ENCODE measurements around the gene VASP.
A peak's percentile ranks its signal among the peaks of the same experiment; 100 is the strongest.

VASP gene

DNA sequence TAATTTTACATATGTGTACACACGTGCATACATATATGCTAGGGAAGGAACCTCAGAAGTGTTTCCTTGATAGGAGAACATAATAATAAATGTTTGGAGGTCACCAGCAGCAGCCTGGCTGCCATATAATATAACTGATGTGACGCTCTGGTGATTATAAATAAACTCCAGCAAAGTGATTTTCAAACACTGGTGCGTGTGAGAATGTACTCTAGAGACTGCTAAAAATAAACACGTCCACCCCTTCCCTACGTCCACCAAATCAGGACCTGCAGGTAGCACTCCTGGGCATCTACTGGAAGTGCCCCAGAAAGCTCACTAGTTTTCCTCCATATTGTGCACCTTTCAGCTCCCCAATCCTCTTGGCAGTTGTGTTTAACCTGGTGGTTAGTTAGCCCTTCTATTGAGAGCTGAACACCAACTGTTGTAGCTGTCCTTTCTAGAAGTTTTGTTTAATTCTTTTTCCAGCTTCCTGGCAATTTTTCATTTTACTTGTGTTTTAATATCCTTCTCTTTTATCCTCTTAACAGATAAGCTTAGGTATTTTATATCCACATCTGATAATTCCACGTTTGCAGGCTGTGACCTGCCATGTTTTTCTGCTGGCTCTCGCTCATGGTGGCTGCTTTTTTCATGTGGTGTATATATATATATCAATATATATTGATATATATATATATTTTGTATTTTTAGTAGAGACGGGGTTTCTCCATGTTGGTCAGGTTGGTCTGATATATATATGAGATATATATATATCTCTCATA is 64.4 kb downstream of the VASP start:
- DNase-seq (ENCODE audit: extremely low spot score): no peak
- ChIA-PET CTCF (interaction anchor here (1.1 to 4.6 kb wide), 5 partner anchors 14 to 93 kb away, joined by 4 to 22 read pairs (median 10); no protein-coding TSS in a partner anchor), POLR2A (interaction anchor here (0.6 kb wide), 1 partner anchor 70 kb away, joined by 4 read pairs; no protein-coding TSS in a partner anchor)
- TF ChIP-seq, protein P1, sequence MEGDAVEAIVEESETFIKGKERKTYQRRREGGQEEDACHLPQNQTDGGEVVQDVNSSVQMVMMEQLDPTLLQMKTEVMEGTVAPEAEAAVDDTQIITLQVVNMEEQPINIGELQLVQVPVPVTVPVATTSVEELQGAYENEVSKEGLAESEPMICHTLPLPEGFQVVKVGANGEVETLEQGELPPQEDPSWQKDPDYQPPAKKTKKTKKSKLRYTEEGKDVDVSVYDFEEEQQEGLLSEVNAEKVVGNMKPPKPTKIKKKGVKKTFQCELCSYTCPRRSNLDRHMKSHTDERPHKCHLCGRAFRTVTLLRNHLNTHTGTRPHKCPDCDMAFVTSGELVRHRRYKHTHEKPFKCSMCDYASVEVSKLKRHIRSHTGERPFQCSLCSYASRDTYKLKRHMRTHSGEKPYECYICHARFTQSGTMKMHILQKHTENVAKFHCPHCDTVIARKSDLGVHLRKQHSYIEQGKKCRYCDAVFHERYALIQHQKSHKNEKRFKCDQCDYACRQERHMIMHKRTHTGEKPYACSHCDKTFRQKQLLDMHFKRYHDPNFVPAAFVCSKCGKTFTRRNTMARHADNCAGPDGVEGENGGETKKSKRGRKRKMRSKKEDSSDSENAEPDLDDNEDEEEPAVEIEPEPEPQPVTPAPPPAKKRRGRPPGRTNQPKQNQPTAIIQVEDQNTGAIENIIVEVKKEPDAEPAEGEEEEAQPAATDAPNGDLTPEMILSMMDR (IDR thresholded peaks at IDR 0.05; ENCODE audit: control extremely low read depth, extremely low read depth, low read depth, missing control alignments): no peak

DNA sequence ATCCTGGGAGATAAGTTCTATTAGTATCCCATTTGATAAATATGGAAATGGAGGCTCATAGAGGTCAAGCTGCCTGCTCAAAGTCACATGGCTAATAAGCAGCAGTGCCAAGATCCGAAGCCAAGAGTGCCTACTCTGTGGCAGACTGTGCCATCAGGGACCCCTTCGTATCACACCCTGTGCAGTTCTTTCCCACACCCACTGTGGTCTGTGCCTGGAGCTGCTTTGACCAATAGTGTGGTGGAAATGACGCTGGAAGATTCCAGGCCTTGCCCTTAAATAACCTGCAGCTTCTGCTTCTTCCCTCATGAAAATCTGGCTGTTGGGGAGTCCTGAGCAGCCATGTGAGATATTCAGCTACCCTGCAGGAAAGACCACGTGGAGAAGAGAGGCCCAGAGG is 67.2 kb downstream of the VASP start:
- POLR2A ChIA-PET: no interaction called here
- CTCF ChIA-PET: interaction anchor here (3.4 to 4.6 kb wide), 2 partner anchors 16 to 68 kb away, joined by 12 to 22 read pairs; no protein-coding TSS in a partner anchor
- TF ChIP-seq, protein P1 (IDR thresholded peaks at IDR 0.05; ENCODE audit: control extremely low read depth, extremely low read depth, low read depth, missing control alignments): no peak
- no peak for DNase-seq (ENCODE audit: extremely low spot score)

- ChIA-PET POLR2A (no interaction called here), CTCF (interaction anchor here (3.4 to 4.6 kb wide), 2 partner anchors 16 to 67 kb away, joined by 12 to 22 read pairs; no protein-coding TSS in a partner anchor)
- TF ChIP-seq, protein P1 (IDR thresholded peaks at IDR 0.05; ENCODE audit: control extremely low read depth, extremely low read depth, low read depth, missing control alignments): no peak
- peak; percentile 62 for DNase-seq (ENCODE audit: extremely low spot score)
Measured at GRCh38 chr19:45575216-45575615, 67.9 kb downstream of the VASP start.

Measured in GM10248 (cell line).